EH (cell line): ENCODE data around the gene NR3C2.
"Not testable (repeated sequence)": the region's sequence is repeated elsewhere in the genome, so short reads cannot be mapped to it uniquely, and the experiment has no call there.

Experiments
- DNase-seq: peaks from one replicate; pipeline ENCODE4 v3.0.0-alpha.2; 2015; ENCODE audit warnings: low read depth

The NR3C2 gene

GRCh38 chr4:148216866-148217814 is 225.1 kb downstream of the NR3C2 start:
- DNase-seq = no peak

GRCh38 chr4:148216321-148216720 is 225.9 kb downstream of the NR3C2 start:
- no peak for DNase-seq

GRCh38 chr4:148215202-148215601 is 227.0 kb downstream of the NR3C2 start:
- no peak for DNase-seq

GRCh38 chr4:148214529-148215166 is 227.6 kb downstream of the NR3C2 start:
- no peak for DNase-seq

- DNase-seq = no peak
Observed at GRCh38 chr4:148211533-148211932, 230.7 kb downstream of the NR3C2 start.

GRCh38 chr4:148210661-148211060 is 231.6 kb downstream of the NR3C2 start:
- DNase-seq = no peak

- no peak for DNase-seq
Observed at GRCh38 chr4:148207068-148207467, 235.1 kb downstream of the NR3C2 start.

- DNase-seq = no peak
Observed at GRCh38 chr4:148205476-148205875, 236.7 kb downstream of the NR3C2 start.

- no peak for DNase-seq
Observed at GRCh38 chr4:148204892-148205291, 237.3 kb downstream of the NR3C2 start.

GRCh38 chr4:148204171-148204570 is 238.0 kb downstream of the NR3C2 start:
- DNase-seq = no peak

- DNase-seq = no peak
Observed at GRCh38 chr4:148203056-148203898, 238.9 kb downstream of the NR3C2 start.

GRCh38 chr4:148200960-148201359 is 241.3 kb downstream of the NR3C2 start:
- DNase-seq = no peak

GRCh38 chr4:148196164-148196563 is 246.1 kb downstream of the NR3C2 start:
- DNase-seq = peak; percentile 6

- no peak for DNase-seq
Observed at GRCh38 chr4:148192526-148192925, 249.7 kb downstream of the NR3C2 start.

- not testable (repeated sequence) for DNase-seq
Observed at GRCh38 chr4:148187454-148188222, 254.6 kb downstream of the NR3C2 start.

GRCh38 chr4:148184922-148185321 is 257.3 kb downstream of the NR3C2 start:
- no peak for DNase-seq

- DNase-seq = no peak
Observed at GRCh38 chr4:148182230-148182911, 259.8 kb downstream of the NR3C2 start.

GRCh38 chr4:148173397-148174017 is 268.7 kb downstream of the NR3C2 start:
- no peak for DNase-seq

GRCh38 chr4:148171596-148171995 is 270.6 kb downstream of the NR3C2 start:
- no peak for DNase-seq
